ENCODE measurements around the gene RFTN1.

Gene RFTN1

GRCh38 chr3:16419640-16420241, 93.8 kb downstream of the RFTN1 start:
- no peak overlapping the region for H3K4me3 ChIP-seq (ENCODE audit: low read length)
- peak; percentile 54 for DNase-seq (ENCODE audit: low read depth)
- no peak for TF ChIP-seq CTCF (conservative IDR thresholded peaks at IDR 0.05; ENCODE audit: low read length)

GRCh38 chr3:16417945-16418739, 95.4 kb downstream of the RFTN1 start:
- no peak for DNase-seq (ENCODE audit: low read depth)
- no peak overlapping the region for H3K4me3 ChIP-seq (ENCODE audit: low read length)
- no peak for TF ChIP-seq CTCF (conservative IDR thresholded peaks at IDR 0.05; ENCODE audit: low read length)

GRCh38 chr3:16415911-16416476, 97.5 kb downstream of the RFTN1 start:
- no peak for TF ChIP-seq CTCF (conservative IDR thresholded peaks at IDR 0.05; ENCODE audit: low read length)
- DNase-seq (ENCODE audit: low read depth): no peak
- H3K4me3 ChIP-seq (ENCODE audit: low read length): no peak overlapping the region

- no peak for TF ChIP-seq CTCF (conservative IDR thresholded peaks at IDR 0.05; ENCODE audit: low read length)
- no peak for DNase-seq (ENCODE audit: low read depth)
- H3K4me3 ChIP-seq (ENCODE audit: low read length): no peak overlapping the region
These were observed 100.2 kb downstream of the RFTN1 start for GRCh38 chr3:16413321-16413720.

- no peak for TF ChIP-seq CTCF (conservative IDR thresholded peaks at IDR 0.05; ENCODE audit: low read length)
- DNase-seq (ENCODE audit: low read depth): no peak
- no peak overlapping the region for H3K4me3 ChIP-seq (ENCODE audit: low read length)
These were observed 101.2 kb downstream of the RFTN1 start for GRCh38 chr3:16412192-16412800.

- no peak for DNase-seq (ENCODE audit: low read depth)
- no peak for TF ChIP-seq CTCF (conservative IDR thresholded peaks at IDR 0.05; ENCODE audit: low read length)
- no peak overlapping the region for H3K4me3 ChIP-seq (ENCODE audit: low read length)
These were observed 102.1 kb downstream of the RFTN1 start for GRCh38 chr3:16411441-16411840.

All from AG10803 (cell line).